ENCODE measurements around the gene CPOX. TPM values are rescaled to one million over a fixed set of nuclear protein-coding genes. Genes with fewer than 3 reads are reported as not detected.

CPOX gene
- total and polyA plus RNA-seq, 2 donors from 2014 or later, result 6.6 to 13.7 TPM

- FAIRE-seq (no peak), DNase-seq (no peak)
- no peaks in the 10 kb centered on the region for H3K36me3 ChIP-seq (ENCODE audit: control insufficient read depth in 2 of 3, insufficient read depth in 3 of 3, low read length in 3 of 3)
- intact Hi-C loops (cut with DNase I), result no loop called here
- no peak overlapping the region for H3K9ac ChIP-seq (ENCODE audit: low read length in 3 of 3)
- H3K4me1 ChIP-seq (ENCODE audit: control insufficient read depth in 2 of 3, insufficient read depth in 2 of 3, low read depth in 1 of 3, low read length in 3 of 3), result no peaks in the 10 kb centered on the region
- no peak overlapping the region for H3K4me3 ChIP-seq (ENCODE audit: low read length in 3 of 3)
- no peaks in the 10 kb centered on the region for H3K9me3 ChIP-seq (ENCODE audit: control insufficient read depth in 2 of 3, insufficient read depth in 1 of 3, low read length in 3 of 3)
- no peaks in the 10 kb centered on the region for H3K27me3 ChIP-seq (ENCODE audit: control insufficient read depth, insufficient read depth, low read length)
- no peak overlapping the region for H3K27ac ChIP-seq (ENCODE audit: low read depth in 2 of 2, low read length in 2 of 2)
- no peak for TF ChIP-seq CTCF (IDR thresholded peaks at IDR 0.05; ENCODE audit: borderline replicate concordance, extremely low read depth, insufficient read depth)
Measured at GRCh38 chr3:98552232-98553020, 41.0 kb downstream of the CPOX start.

- Histone ChIP-seq H3K4me3 (ENCODE audit: low read length in 3 of 3) (no peak overlapping the region), H3K36me3 (ENCODE audit: control insufficient read depth in 2 of 3, insufficient read depth in 3 of 3, low read length in 3 of 3) (no peaks in the 10 kb centered on the region), H3K9me3 (ENCODE audit: control insufficient read depth in 2 of 3, insufficient read depth in 1 of 3, low read length in 3 of 3) (no peaks in the 10 kb centered on the region), H3K9ac (ENCODE audit: low read length in 3 of 3) (no peak overlapping the region), H3K27me3 (ENCODE audit: control insufficient read depth, insufficient read depth, low read length) (no peaks in the 10 kb centered on the region), H3K27ac (ENCODE audit: low read depth in 2 of 2, low read length in 2 of 2) (no peak overlapping the region), H3K4me1 (ENCODE audit: control insufficient read depth in 2 of 3, insufficient read depth in 2 of 3, low read depth in 1 of 3, low read length in 3 of 3) (no peaks in the 10 kb centered on the region)
- no peak for TF ChIP-seq CTCF (IDR thresholded peaks at IDR 0.05; ENCODE audit: borderline replicate concordance, extremely low read depth, insufficient read depth)
- intact Hi-C loops (cut with DNase I), result no loop called here
- FAIRE-seq (no peak), DNase-seq (no peak)
Measured at GRCh38 chr3:98551754-98552153, 41.7 kb downstream of the CPOX start.

- H3K27ac ChIP-seq (ENCODE audit: low read depth in 2 of 2, low read length in 2 of 2), result no peak overlapping the region
- H3K36me3 ChIP-seq (ENCODE audit: control insufficient read depth in 2 of 3, insufficient read depth in 3 of 3, low read length in 3 of 3), result no peaks in the 10 kb centered on the region
- TF ChIP-seq CTCF (IDR thresholded peaks at IDR 0.05; ENCODE audit: borderline replicate concordance, extremely low read depth, insufficient read depth), result no peak
- DNase-seq, result no peak
- FAIRE-seq, result no peak
- H3K4me1 ChIP-seq (ENCODE audit: control insufficient read depth in 2 of 3, insufficient read depth in 2 of 3, low read depth in 1 of 3, low read length in 3 of 3), result no peaks in the 10 kb centered on the region
- intact Hi-C loops (cut with DNase I), result no loop called here
- H3K9me3 ChIP-seq (ENCODE audit: control insufficient read depth in 2 of 3, insufficient read depth in 1 of 3, low read length in 3 of 3), result no peaks in the 10 kb centered on the region
- no peak overlapping the region for H3K9ac ChIP-seq (ENCODE audit: low read length in 3 of 3)
- H3K27me3 ChIP-seq (ENCODE audit: control insufficient read depth, insufficient read depth, low read length), result no peaks in the 10 kb centered on the region
- H3K4me3 ChIP-seq (ENCODE audit: low read length in 3 of 3), result no peak overlapping the region
Measured at GRCh38 chr3:98551236-98551635, 42.2 kb downstream of the CPOX start.
